ENCODE results near the gene DGKH. TPM values are rescaled to one million over a fixed set of nuclear protein-coding genes. Genes with fewer than 3 reads are reported as not detected.

Gene DGKH
- total and polyA plus RNA-seq, 2 donors (not counting 1 experiment from before 2014, with no cell fraction given), result 6.1 to 7.9 TPM

DNA sequence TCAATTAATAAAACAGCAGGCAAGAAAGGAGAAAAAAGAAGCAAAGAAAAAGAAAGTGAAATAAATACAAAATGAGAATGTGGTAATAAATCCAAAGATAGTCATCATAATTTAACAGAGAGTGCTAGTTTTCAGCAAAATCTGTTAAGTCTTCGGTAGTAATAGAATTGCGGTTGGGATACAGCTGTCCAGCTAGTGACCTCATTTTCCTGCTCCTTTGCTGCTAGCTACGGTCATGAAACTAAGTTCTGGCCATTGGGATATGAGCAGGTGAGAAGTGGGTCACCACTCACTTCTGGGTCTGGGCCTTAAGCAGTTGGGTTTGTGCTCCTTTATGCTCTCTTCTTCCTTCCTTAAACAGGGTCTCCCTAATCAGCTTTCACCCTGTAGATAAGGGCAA is 11.7 kb upstream of the DGKH start:
- no peak overlapping the region for H3K27ac ChIP-seq (ENCODE audit: insufficient read depth, low read length)
- no peaks in the 10 kb centered on the region for H3K27me3 ChIP-seq (ENCODE audit: control insufficient read depth, insufficient read depth, low read length)
- peaks cover 3% of the 10 kb centered on the region for H3K4me1 ChIP-seq (ENCODE audit: control insufficient read depth, extremely low read depth, insufficient read depth, low read length)
- H3K9me3 ChIP-seq (ENCODE audit: control insufficient read depth, insufficient read depth, low read depth, low read length), result no peaks in the 10 kb centered on the region
- DNase-seq (ENCODE audit: low read depth in 2 of 2), result no peak
- no peak for TF ChIP-seq EZH2 (IDR thresholded peaks at IDR 0.05; ENCODE audit: low read length, missing control alignments)
- TF ChIP-seq, protein P1, sequence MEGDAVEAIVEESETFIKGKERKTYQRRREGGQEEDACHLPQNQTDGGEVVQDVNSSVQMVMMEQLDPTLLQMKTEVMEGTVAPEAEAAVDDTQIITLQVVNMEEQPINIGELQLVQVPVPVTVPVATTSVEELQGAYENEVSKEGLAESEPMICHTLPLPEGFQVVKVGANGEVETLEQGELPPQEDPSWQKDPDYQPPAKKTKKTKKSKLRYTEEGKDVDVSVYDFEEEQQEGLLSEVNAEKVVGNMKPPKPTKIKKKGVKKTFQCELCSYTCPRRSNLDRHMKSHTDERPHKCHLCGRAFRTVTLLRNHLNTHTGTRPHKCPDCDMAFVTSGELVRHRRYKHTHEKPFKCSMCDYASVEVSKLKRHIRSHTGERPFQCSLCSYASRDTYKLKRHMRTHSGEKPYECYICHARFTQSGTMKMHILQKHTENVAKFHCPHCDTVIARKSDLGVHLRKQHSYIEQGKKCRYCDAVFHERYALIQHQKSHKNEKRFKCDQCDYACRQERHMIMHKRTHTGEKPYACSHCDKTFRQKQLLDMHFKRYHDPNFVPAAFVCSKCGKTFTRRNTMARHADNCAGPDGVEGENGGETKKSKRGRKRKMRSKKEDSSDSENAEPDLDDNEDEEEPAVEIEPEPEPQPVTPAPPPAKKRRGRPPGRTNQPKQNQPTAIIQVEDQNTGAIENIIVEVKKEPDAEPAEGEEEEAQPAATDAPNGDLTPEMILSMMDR (conservative IDR thresholded peaks at IDR 0.05 in 1 of 2, IDR thresholded peaks at IDR 0.05 in 1 of 2; ENCODE audit: low read depth in 1 of 2, low read length in 2 of 2), result no peak
- H3K36me3 ChIP-seq (ENCODE audit: control insufficient read depth, insufficient read depth, low read length), result no peaks in the 10 kb centered on the region
- H2AFZ ChIP-seq (ENCODE audit: low read length), result no peak overlapping the region
- H4K20me1 ChIP-seq (ENCODE audit: control insufficient read depth, extremely low read depth, insufficient read depth, low read length), result no peaks in the 10 kb centered on the region
- no peak overlapping the region for H3K4me3 ChIP-seq (replicated peaks in 1 of 4; ENCODE audit: control extremely low read depth in 1 of 4, insufficient read depth in 1 of 4, low read depth in 3 of 4, low read length in 4 of 4)
- peaks cover 7% of the 10 kb centered on the region for H3K79me2 ChIP-seq (ENCODE audit: control insufficient read depth, insufficient read depth, low read length)
- H3K9ac ChIP-seq (ENCODE audit: insufficient read depth, low read length), result no peak overlapping the region
- no peak overlapping the region for H3K4me2 ChIP-seq (ENCODE audit: extremely low read depth, insufficient read depth, low read length)

DNA sequence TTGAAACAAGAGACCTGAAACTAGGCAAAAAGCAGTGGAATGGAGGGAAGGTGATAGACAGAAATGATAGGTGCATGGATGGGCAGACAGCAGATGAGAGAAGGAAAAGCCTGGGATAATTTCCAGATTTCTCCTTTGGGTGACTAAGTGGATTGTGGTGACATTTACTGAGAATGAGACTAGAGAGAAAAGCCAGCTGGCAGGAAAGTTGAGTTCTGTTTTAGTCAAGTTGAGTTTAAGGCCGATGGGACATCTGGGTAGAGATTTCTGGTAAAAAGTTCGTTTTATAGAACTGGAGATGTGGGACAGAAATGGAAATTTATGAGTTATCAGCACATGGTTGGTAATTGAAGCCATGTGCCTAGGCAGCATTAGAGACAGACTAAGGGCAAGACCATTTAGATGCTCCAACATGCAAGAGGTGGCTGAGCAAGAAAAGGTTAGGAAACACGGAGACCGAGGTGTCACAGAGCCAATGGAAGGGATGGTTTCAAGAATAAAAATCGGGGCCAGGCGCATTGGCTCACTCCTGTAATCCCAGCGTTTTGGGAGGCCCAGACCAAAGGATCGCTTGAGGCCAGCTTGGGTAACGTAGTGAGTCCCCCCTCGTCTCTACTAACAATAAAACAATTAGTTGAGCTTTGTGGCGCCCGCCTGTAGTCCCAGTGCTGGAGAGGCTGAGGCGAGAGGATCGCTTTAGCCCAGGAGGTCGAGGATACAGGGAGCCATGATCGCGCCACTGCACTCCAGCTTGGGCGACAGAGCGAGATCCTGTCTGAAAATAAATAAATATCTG is 9.6 kb upstream of the DGKH start:
- Histone ChIP-seq H3K9me3 (ENCODE audit: control insufficient read depth, insufficient read depth, low read depth, low read length) (no peaks in the 10 kb centered on the region), H3K9ac (ENCODE audit: insufficient read depth, low read length) (no peak overlapping the region), H2AFZ (ENCODE audit: low read length) (no peak overlapping the region), H3K4me3 (replicated peaks in 1 of 4; ENCODE audit: control extremely low read depth in 1 of 4, insufficient read depth in 1 of 4, low read depth in 3 of 4, low read length in 4 of 4) (peak overlapping the region; percentile 52 to 87 (median 76)), H3K36me3 (ENCODE audit: control insufficient read depth, insufficient read depth, low read length) (no peaks in the 10 kb centered on the region), H3K27ac (ENCODE audit: insufficient read depth, low read length) (peak overlapping the region; percentile 80), H3K4me1 (ENCODE audit: control insufficient read depth, extremely low read depth, insufficient read depth, low read length) (peaks cover 3% of the 10 kb centered on the region), H3K27me3 (ENCODE audit: control insufficient read depth, insufficient read depth, low read length) (no peaks in the 10 kb centered on the region), H3K4me2 (ENCODE audit: extremely low read depth, insufficient read depth, low read length) (peak overlapping the region; percentile 92), H3K79me2 (ENCODE audit: control insufficient read depth, insufficient read depth, low read length) (peaks cover 14% of the 10 kb centered on the region), H4K20me1 (ENCODE audit: control insufficient read depth, extremely low read depth, insufficient read depth, low read length) (no peaks in the 10 kb centered on the region)
- no peak for DNase-seq (ENCODE audit: low read depth in 2 of 2)
- TF ChIP-seq, protein P1 (conservative IDR thresholded peaks at IDR 0.05 in 1 of 2, IDR thresholded peaks at IDR 0.05 in 1 of 2; ENCODE audit: low read depth in 1 of 2, low read length in 2 of 2), result no peak
- no peak for TF ChIP-seq EZH2 (IDR thresholded peaks at IDR 0.05; ENCODE audit: low read length, missing control alignments)

DNA sequence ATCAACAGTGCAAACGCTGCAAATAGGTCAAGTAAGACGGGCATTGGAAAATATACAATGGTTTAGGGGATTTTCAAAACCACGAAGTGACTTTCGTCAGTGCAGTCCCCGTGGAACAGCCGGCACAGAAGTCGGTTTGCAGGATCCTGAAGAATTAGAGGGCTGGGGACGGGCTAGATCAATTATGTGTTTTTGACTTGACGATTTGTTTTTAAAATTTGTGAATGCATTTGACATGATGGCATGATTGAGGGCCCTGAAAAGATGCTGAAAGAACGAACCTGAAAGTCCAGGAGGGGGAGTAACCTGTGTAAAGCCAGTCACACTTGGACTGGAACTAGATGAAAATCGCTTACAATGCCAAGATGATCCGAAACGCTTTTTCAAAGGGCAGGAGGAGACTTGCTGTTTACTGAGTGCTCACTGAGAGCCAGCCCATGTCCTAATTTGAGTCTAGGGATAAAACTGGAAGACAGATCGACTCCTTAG is 8.9 kb upstream of the DGKH start:
- TF ChIP-seq, protein P1 (conservative IDR thresholded peaks at IDR 0.05 in 1 of 2, IDR thresholded peaks at IDR 0.05 in 1 of 2; ENCODE audit: low read depth in 1 of 2, low read length in 2 of 2), result no peak
- no peak for TF ChIP-seq EZH2 (IDR thresholded peaks at IDR 0.05; ENCODE audit: low read length, missing control alignments)
- DNase-seq (ENCODE audit: low read depth in 2 of 2), result no peak
- peaks cover 16% of the 10 kb centered on the region for H3K79me2 ChIP-seq (ENCODE audit: control insufficient read depth, insufficient read depth, low read length)

More for the DNA sequence above, 8.9 kb upstream of the DGKH start:
- H2AFZ ChIP-seq (ENCODE audit: low read length), result peak overlapping the region; percentile 12
- peaks cover 3% of the 10 kb centered on the region for H3K4me1 ChIP-seq (ENCODE audit: control insufficient read depth, extremely low read depth, insufficient read depth, low read length)
- no peaks in the 10 kb centered on the region for H3K9me3 ChIP-seq (ENCODE audit: control insufficient read depth, insufficient read depth, low read depth, low read length)
- H3K27ac ChIP-seq (ENCODE audit: insufficient read depth, low read length), result peak overlapping the region; percentile 80
- peak overlapping the region; percentile 92 for H3K4me2 ChIP-seq (ENCODE audit: extremely low read depth, insufficient read depth, low read length)
- H3K4me3 ChIP-seq (replicated peaks in 1 of 4; ENCODE audit: control extremely low read depth in 1 of 4, insufficient read depth in 1 of 4, low read depth in 3 of 4, low read length in 4 of 4), result peak overlapping the region; percentile 52 to 87 (median 76)
- peak overlapping the region; percentile 89 for H3K9ac ChIP-seq (ENCODE audit: insufficient read depth, low read length)
- H4K20me1 ChIP-seq (ENCODE audit: control insufficient read depth, extremely low read depth, insufficient read depth, low read length), result no peaks in the 10 kb centered on the region
- no peaks in the 10 kb centered on the region for H3K36me3 ChIP-seq (ENCODE audit: control insufficient read depth, insufficient read depth, low read length)
- no peaks in the 10 kb centered on the region for H3K27me3 ChIP-seq (ENCODE audit: control insufficient read depth, insufficient read depth, low read length)

Measured in fibroblast of lung (primary cell).